AG10803 (cell line): Measurements from ENCODE around the gene SLC27A1.

ENCODE experiments used
- DNase-seq: peaks from one replicate; pipeline ENCODE4 v3.0.0; 2010; ENCODE audit warnings: low read depth
- H3K4me3 ChIP-seq: 2 replicates; pipeline ENCODE4 v1.5.1; 2011; ENCODE audit warnings: mild to moderate bottlenecking, low read length, control low read depth
- TF ChIP-seq, protein P1 (sequence below): conservative IDR thresholded peaks from 2 replicates; pipeline ENCODE4 v1.5.1; 2011; ENCODE audit warnings: mild to moderate bottlenecking, low read length, control low read depth, inconsistent platforms

Gene SLC27A1

DNA sequence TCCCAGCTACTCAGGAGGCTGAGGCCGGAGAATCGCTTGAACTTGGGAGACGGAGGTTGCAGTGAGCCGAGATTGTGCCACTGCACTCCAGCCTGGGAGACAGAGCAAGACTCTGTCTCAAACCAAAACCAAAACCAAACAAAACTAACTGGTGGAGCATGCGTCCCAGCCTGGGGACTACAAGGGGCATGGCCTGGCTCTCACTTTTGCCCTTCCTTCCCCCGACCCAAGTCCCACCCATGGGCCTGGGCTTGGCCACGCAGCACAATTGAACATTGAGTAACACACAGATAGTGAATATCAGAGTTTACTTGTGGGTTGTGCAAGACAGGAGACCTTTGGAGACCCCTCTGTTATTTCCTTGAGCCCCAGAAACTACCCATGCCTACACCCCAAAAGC is 35.1 kb upstream of the SLC27A1 start:
- H3K4me3 ChIP-seq = no peak overlapping the region
- DNase-seq = no peak
- TF ChIP-seq, protein P1, sequence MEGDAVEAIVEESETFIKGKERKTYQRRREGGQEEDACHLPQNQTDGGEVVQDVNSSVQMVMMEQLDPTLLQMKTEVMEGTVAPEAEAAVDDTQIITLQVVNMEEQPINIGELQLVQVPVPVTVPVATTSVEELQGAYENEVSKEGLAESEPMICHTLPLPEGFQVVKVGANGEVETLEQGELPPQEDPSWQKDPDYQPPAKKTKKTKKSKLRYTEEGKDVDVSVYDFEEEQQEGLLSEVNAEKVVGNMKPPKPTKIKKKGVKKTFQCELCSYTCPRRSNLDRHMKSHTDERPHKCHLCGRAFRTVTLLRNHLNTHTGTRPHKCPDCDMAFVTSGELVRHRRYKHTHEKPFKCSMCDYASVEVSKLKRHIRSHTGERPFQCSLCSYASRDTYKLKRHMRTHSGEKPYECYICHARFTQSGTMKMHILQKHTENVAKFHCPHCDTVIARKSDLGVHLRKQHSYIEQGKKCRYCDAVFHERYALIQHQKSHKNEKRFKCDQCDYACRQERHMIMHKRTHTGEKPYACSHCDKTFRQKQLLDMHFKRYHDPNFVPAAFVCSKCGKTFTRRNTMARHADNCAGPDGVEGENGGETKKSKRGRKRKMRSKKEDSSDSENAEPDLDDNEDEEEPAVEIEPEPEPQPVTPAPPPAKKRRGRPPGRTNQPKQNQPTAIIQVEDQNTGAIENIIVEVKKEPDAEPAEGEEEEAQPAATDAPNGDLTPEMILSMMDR = no peak

DNA sequence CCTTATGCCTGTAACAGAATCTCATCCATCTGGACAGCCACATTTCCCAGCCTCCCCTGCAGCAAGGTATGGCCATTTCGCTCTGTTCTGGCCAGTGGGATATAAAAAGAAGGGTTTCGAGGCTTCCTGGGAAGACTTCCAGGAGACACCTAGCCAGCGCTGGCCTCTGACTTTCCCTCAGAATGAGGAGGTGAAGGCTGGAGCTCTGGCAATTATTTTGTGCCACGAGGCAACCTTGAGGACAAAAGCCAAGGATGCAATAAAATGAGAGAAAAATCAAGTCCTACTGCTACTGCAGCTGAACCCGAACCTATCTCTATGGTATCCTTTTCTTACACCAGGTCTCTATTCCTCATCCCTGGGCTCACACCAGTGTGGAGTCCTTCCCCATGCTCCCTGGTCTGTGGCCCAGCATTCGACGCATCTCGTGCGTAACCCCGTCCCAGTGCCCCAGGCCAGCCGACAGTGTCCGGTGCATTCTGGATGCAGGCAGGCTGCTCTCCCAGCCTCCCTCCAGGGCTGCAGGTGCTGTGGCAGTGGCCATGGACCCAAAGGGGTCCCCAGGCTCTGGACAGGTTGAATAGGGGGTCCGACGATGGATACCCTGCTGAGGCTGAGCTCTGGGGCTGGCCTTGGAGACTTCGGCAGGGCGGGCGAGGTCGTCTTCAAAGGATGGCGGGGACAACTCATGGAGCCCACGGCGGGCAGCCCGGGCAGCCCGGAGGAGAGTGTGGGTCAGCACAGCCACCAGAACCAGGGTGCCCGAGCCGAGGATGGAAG is 34.0 kb upstream of the SLC27A1 start:
- no peak for DNase-seq
- no peak overlapping the region for H3K4me3 ChIP-seq
- TF ChIP-seq, protein P1 = no peak

GRCh38 chr19:17436874-17437267 is 33.5 kb upstream of the SLC27A1 start:
- no peak for DNase-seq
- no peak overlapping the region for H3K4me3 ChIP-seq
- TF ChIP-seq, protein P1 = no peak

GRCh38 chr19:17441241-17442021 is 28.9 kb upstream of the SLC27A1 start:
- H3K4me3 ChIP-seq = no peak overlapping the region
- TF ChIP-seq, protein P1 = peak; percentile 39
- peak; percentile 52 for DNase-seq

DNA sequence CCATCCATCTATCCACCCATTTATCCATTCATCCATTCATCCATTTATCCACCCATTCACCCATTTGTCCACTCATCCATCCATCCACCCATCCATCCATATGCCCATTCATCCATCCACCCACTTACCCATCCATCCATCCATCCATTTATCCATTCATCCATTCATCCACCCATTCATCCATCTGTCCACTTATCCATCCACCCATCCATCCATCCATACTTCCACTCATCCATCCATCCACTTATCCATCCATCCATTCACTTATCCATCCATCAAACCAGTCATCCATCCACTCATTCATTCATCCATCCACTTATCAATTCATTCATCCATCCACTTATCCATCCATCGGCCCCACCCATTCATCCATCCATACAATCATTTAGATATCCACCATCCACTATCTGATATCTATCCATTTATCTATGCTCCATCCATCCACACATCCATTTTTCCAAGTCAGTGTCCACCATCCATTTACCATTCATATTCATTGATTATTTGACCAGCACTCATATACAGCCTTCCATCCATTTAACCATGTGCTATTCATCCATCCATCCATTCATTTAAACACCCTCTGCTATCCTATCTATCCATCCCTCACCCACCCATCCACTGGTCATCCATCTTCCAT is 24.7 kb upstream of the SLC27A1 start:
- no peak overlapping the region for H3K4me3 ChIP-seq
- no peak for DNase-seq
- TF ChIP-seq, protein P1 = no peak

DNA sequence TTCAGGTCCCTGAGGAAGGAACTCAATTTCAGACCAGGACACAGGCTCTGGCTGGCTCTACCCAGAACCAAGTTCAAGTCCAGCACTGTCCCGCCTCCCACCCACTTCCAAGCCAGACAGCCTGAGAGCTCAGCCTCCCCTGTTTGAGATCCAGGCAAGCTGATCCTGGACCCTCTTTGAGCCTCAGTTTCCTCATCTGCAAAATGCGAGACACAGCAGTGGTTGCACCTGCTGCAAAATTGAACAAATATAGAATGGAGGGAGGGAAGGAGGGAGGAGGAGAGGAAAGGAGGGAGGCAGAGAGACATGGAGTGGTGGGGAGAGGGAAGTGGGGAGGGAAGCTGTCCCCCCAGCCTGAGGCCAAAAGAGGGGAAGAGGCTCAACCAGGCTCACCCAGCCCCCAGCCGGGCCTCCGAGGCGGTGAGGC is 22.6 kb upstream of the SLC27A1 start:
- H3K4me3 ChIP-seq = no peak overlapping the region
- DNase-seq = no peak
- TF ChIP-seq, protein P1 = no peak
